Neutrophil (primary cell): Measurements from ENCODE around the gene FAM120C.

ENCODE experiments used
- H3K27ac ChIP-seq: fragments of 200-600 bp; sonication (generic); 2 replicates; pipeline ENCODE4 v1.5.1; 2016; ENCODE audit warnings: mild to moderate bottlenecking, moderate library complexity
- H3K27me3 ChIP-seq: fragments of 200-600 bp; sonication (generic); 2 replicates; pipeline ENCODE4 v1.6.0; 2016; ENCODE audit warnings: mild to moderate bottlenecking
- H3K36me3 ChIP-seq: fragments of 200-600 bp; sonication (generic); 2 replicates; pipeline ENCODE4 v1.5.1; 2017
- H3K4me1 ChIP-seq, 2 experiments: fragments of 200-600 bp in 1 of 2; sonication (generic) in 1 of 2; 1 replicate in 1 of 2; 2 replicates in 1 of 2; pipeline versions ENCODE4 v1.5.1 to v1.6.1; 2013 to 2016; ENCODE audit warnings: low read depth in 1 of 2, low read length in 1 of 2, mild to moderate bottlenecking in 1 of 2, moderate library complexity in 1 of 2; ENCODE audit not compliant: control insufficient read depth in 1 of 2, insufficient read depth in 1 of 2
- H3K4me3 ChIP-seq, 2 experiments: fragments of 200-600 bp in 1 of 2; sonication (generic) in 1 of 2; 1 replicate in 1 of 2; 2 replicates in 1 of 2; pipeline ENCODE4 v1.5.1; 2013 to 2016; ENCODE audit warnings: low read depth in 1 of 2, low read length in 1 of 2, mild to moderate bottlenecking in 1 of 2, moderate library complexity in 1 of 2
- H3K9me3 ChIP-seq: fragments of 200-600 bp; sonication (generic); 2 replicates; pipeline ENCODE4 v1.5.1; 2016
- CTCF ChIP-seq: fragments of 200-600 bp; sonication (generic); IDR thresholded peaks from 2 replicates; pipeline ENCODE4 v1.5.1; 2016; ENCODE audit warnings: antibody characterized with exemption

The FAM120C gene

DNA sequence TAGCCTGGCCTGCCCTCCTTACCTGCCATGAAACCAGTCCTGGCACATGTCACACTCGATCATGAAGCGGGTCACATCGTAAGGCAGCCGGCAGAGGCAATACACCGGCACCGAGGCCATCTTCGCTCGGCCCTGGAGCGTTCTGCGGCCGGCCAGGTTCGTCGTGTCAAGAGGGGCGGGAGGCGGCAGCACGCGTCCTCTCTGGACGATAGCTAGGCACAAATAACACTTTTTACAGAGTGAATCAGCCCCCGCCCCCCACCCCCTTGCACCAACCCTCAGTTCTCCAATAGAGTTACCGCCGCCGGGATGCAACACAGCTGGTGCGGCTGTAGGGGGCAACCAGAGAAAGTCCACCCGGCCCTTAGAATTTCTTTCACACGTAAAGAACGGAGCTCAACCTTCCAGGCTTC is 140.4 kb downstream of the FAM120C start:
- Histone ChIP-seq H3K36me3 (peaks cover 27% of the 10 kb centered on the region), H3K27ac (peak overlapping the region; percentile 98), H3K4me3 (peak overlapping the region; percentile 73 to 79), H3K27me3 (no peaks in the 10 kb centered on the region), H3K4me1 (peaks cover 13 to 22% of the 10 kb centered on the region in 2 experiments), H3K9me3 (no peaks in the 10 kb centered on the region)
- TF ChIP-seq CTCF, result no peak

- no peak for TF ChIP-seq CTCF
- Histone ChIP-seq H3K4me3 (no peak overlapping the region), H3K27ac (no peak overlapping the region), H3K9me3 (no peaks in the 10 kb centered on the region), H3K36me3 (peaks cover 38% of the 10 kb centered on the region), H3K27me3 (no peaks in the 10 kb centered on the region), H3K4me1 (no peaks in the 10 kb centered on the region)
Measured at GRCh38 chrX:54030329-54030728, 152.7 kb downstream of the FAM120C start.

- H3K27ac ChIP-seq, result no peak overlapping the region
- TF ChIP-seq CTCF, result no peak
- peaks cover 38% of the 10 kb centered on the region for H3K36me3 ChIP-seq
- H3K9me3 ChIP-seq, result no peaks in the 10 kb centered on the region
- no peak overlapping the region for H3K4me3 ChIP-seq
- no peaks in the 10 kb centered on the region for H3K4me1 ChIP-seq
- H3K27me3 ChIP-seq, result no peaks in the 10 kb centered on the region
Measured at GRCh38 chrX:54029529-54030143, 153.4 kb downstream of the FAM120C start.

DNA sequence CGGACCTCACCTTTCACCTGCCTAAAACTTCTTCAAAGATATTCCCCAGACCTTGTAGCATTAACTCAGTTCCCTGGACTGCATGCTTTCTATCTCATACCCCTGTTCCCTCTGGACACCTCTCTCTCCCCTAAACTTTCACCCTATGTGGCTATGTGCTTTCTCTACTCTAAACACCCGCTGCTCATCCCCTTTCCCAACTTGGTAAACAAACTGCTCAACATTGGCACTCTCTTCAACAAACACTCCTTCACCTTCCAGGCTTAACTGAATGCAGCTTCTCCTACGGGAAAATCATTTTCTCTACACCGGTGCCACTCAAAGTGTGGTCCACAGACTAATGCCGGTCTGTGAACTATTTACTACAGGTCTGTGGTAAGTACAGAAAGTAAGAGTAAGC is 158.7 kb downstream of the FAM120C start:
- Histone ChIP-seq H3K27me3 (no peaks in the 10 kb centered on the region), H3K4me3 (no peak overlapping the region), H3K27ac (no peak overlapping the region), H3K9me3 (no peaks in the 10 kb centered on the region), H3K36me3 (peaks cover 32% of the 10 kb centered on the region), H3K4me1 (no peaks in the 10 kb centered on the region)
- TF ChIP-seq CTCF, result no peak
